ENCODE measurements around the gene NOS1AP.
"Not testable (repeated sequence)": the region's sequence is repeated elsewhere in the genome, so short reads cannot be mapped to it uniquely, and the experiment has no call there.

Gene NOS1AP

GRCh38 chr1:162036163-162036562 lies 33.3 kb upstream of the NOS1AP start:
- in situ Hi-C loops (cut with HindIII; ENCODE audit: low sequenced_read_pairs) = no loop called here
- no peak for TF ChIP-seq CTCF (IDR thresholded peaks at IDR 0.05; ENCODE audit: low read depth, low read length, missing control alignments)
- DNase-seq (ENCODE audit: low read depth) = no peak
- no peak overlapping the region for H3K4me3 ChIP-seq (ENCODE audit: low read depth, low read length)

GRCh38 chr1:162038624-162039023 lies 30.9 kb upstream of the NOS1AP start:
- DNase-seq (ENCODE audit: low read depth) = no peak
- TF ChIP-seq CTCF (IDR thresholded peaks at IDR 0.05; ENCODE audit: low read depth, low read length, missing control alignments) = no peak
- no peak overlapping the region for H3K4me3 ChIP-seq (ENCODE audit: low read depth, low read length)
- in situ Hi-C loops (cut with HindIII; ENCODE audit: low sequenced_read_pairs) = no loop called here

- in situ Hi-C loops (cut with HindIII; ENCODE audit: low sequenced_read_pairs) = no loop called here
- no peak for TF ChIP-seq CTCF (IDR thresholded peaks at IDR 0.05; ENCODE audit: low read depth, low read length, missing control alignments)
- no peak for DNase-seq (ENCODE audit: low read depth)
- no peak overlapping the region for H3K4me3 ChIP-seq (ENCODE audit: low read depth, low read length)
These were observed 29.5 kb upstream of the NOS1AP start for GRCh38 chr1:162040001-162040400.

GRCh38 chr1:162040657-162041056 lies 28.8 kb upstream of the NOS1AP start:
- TF ChIP-seq CTCF (IDR thresholded peaks at IDR 0.05; ENCODE audit: low read depth, low read length, missing control alignments) = peak; percentile 65
- no peak for DNase-seq (ENCODE audit: low read depth)
- in situ Hi-C loops (cut with HindIII; ENCODE audit: low sequenced_read_pairs) = no loop called here
- no peak overlapping the region for H3K4me3 ChIP-seq (ENCODE audit: low read depth, low read length)

- no peak for TF ChIP-seq CTCF (IDR thresholded peaks at IDR 0.05; ENCODE audit: low read depth, low read length, missing control alignments)
- DNase-seq (ENCODE audit: low read depth) = no peak
- in situ Hi-C loops (cut with HindIII; ENCODE audit: low sequenced_read_pairs) = no loop called here
- no peak overlapping the region for H3K4me3 ChIP-seq (ENCODE audit: low read depth, low read length)
These were observed 27.1 kb upstream of the NOS1AP start for GRCh38 chr1:162042361-162042760.

GRCh38 chr1:162046921-162047320 lies 22.6 kb upstream of the NOS1AP start:
- in situ Hi-C loops (cut with HindIII; ENCODE audit: low sequenced_read_pairs) = no loop called here
- DNase-seq (ENCODE audit: low read depth) = no peak
- H3K4me3 ChIP-seq (ENCODE audit: low read depth, low read length) = no peak overlapping the region
- no peak for TF ChIP-seq CTCF (IDR thresholded peaks at IDR 0.05; ENCODE audit: low read depth, low read length, missing control alignments)

GRCh38 chr1:162053949-162054348 lies 15.5 kb upstream of the NOS1AP start:
- H3K4me3 ChIP-seq (ENCODE audit: low read depth, low read length); in situ Hi-C loops (cut with HindIII; ENCODE audit: low sequenced_read_pairs); DNase-seq (ENCODE audit: low read depth): not testable (repeated sequence)

Data from astrocyte of the cerebellum (primary cell).